Tibial artery (tissue), 4 donors: ENCODE measurements around the gene SRA1.

ENCODE experiments used
- DNase-seq, 2 donors: peaks; one replicate each; pipeline ENCODE4 v3.0.0-alpha.2; 2019
- H3K27ac ChIP-seq, 2 donors: fragments of 200-600 bp; sonication (generic) in 1 of 2; 1 replicate in 1 of 2; 2 replicates in 1 of 2; pipeline ENCODE4 v1.5.1; 2018 to 2019; ENCODE audit warnings: mild to moderate bottlenecking in 1 of 2
- H3K27me3 ChIP-seq, 2 donors: fragments of 200-600 bp; sonication (generic) in 1 of 2; one replicate each; pipeline versions ENCODE4 v1.5.1 to v1.6.0; 2016 to 2019
- H3K36me3 ChIP-seq, 3 donors: fragments of 200-600 bp; sonication (generic) in 2 of 3; one replicate each; pipeline ENCODE4 v1.5.1; 2016 to 2019; ENCODE audit warnings: mild to moderate bottlenecking in 2 of 3
- H3K4me1 ChIP-seq, 4 donors: fragments of 200-600 bp; sonication (generic) in 2 of 4; 1 replicate in 3 of 4; 2 replicates in 1 of 4; pipeline ENCODE4 v1.5.1; 2016 to 2019
- H3K4me3 ChIP-seq, 2 donors: fragments of 200-600 bp; sonication (generic) in 1 of 2; 1 replicate in 1 of 2; 2 replicates in 1 of 2; pipeline ENCODE4 v1.5.1; 2018 to 2019; ENCODE audit warnings: mild to moderate bottlenecking in 2 of 2
- H3K9me3 ChIP-seq, 3 donors: fragments of 200-600 bp; sonication (generic) in 1 of 3; one replicate each; pipeline ENCODE4 v1.5.1; 2016 to 2019
- CTCF ChIP-seq, 2 experiments: fragments of 200-600 bp in 1 of 2; fragments of 450-650 bp in 1 of 2; IDR thresholded peaks; one replicate each; pipeline ENCODE4 v1.5.1; 2017 to 2019; ENCODE audit warnings: antibody characterized with exemption in 2 of 2, mild to moderate bottlenecking in 1 of 2, moderate library complexity in 1 of 2
- intact Hi-C: fragments of 100-400 bp; cut with DNase I; formaldehyde crosslinking; loops from one replicate; pipeline ENCODE4 v1.15.0; 2023; ENCODE audit warnings: low total_unique reads

Gene SRA1

GRCh38 chr5:140546851-140547507 lies 10.3 kb downstream of the SRA1 start:
- intact Hi-C loops: loop anchor here (5.0 to 10.0 kb wide), 2 partner anchors 100 to 148 kb away; partner anchors contain the start of genes HARS1, HARS2, IK and NDUFA2
- Histone ChIP-seq H3K36me3 (peaks cover 17 to 62% (median 55%) of the 10 kb centered on the region in 3 donors), H3K27ac (peak overlapping the region; percentile 93 to 99), H3K9me3 (no peaks in the 10 kb centered on the region), H3K27me3 (no peaks in the 10 kb centered on the region), H3K4me1 (peaks cover 13 to 28% (median 25%) of the 10 kb centered on the region in 4 donors), H3K4me3 (peak overlapping the region; percentile 58 to 80)
- no peak for DNase-seq
- no peak for TF ChIP-seq CTCF (IDR thresholded peaks at IDR 0.05)

GRCh38 chr5:140545606-140546005 lies 11.7 kb downstream of the SRA1 start:
- Histone ChIP-seq H3K4me1 (peaks cover 13 to 28% (median 25%) of the 10 kb centered on the region in 4 donors), H3K27me3 (no peaks in the 10 kb centered on the region), H3K27ac (no peak overlapping the region), H3K36me3 (peaks cover 11 to 62% (median 53%) of the 10 kb centered on the region in 3 donors), H3K9me3 (no peaks in the 10 kb centered on the region), H3K4me3 (no peak overlapping the region)
- no peak for TF ChIP-seq CTCF (IDR thresholded peaks at IDR 0.05)
- DNase-seq: no peak
- intact Hi-C loops: loop anchor here (5.0 to 10.0 kb wide), 2 partner anchors 102 to 149 kb away; partner anchors contain the start of genes HARS1, HARS2, IK and NDUFA2

- intact Hi-C loops: loop anchor here (5.0 to 10.0 kb wide), 2 partner anchors 102 to 150 kb away; partner anchors contain the start of genes HARS1, HARS2, IK and NDUFA2
- H3K36me3 ChIP-seq: peaks cover 10 to 62% (median 52%) of the 10 kb centered on the region in 3 donors
Observed at GRCh38 chr5:140544986-140545385, 12.3 kb downstream of the SRA1 start.

GRCh38 chr5:140542972-140543371 lies 14.3 kb downstream of the SRA1 start:
- no peak for TF ChIP-seq CTCF (IDR thresholded peaks at IDR 0.05)
- peaks cover 5 to 11% (median 8%) of the 10 kb centered on the region in 4 donors for H3K4me1 ChIP-seq
- H3K27ac ChIP-seq: no peak overlapping the region
- no peak overlapping the region for H3K4me3 ChIP-seq
- H3K9me3 ChIP-seq: no peaks in the 10 kb centered on the region
- H3K27me3 ChIP-seq: no peaks in the 10 kb centered on the region
- no peak for DNase-seq
- intact Hi-C loops: loop anchor here (10.0 kb wide), 1 partner anchor 152 kb away; the partner anchor contains the start of genes HARS1 and HARS2
- peaks cover 30 to 71% (median 60%) of the 10 kb centered on the region in 3 donors for H3K36me3 ChIP-seq

More at GRCh38 chr5:140544986-140545385, 12.3 kb downstream of the SRA1 start:
- no peak overlapping the region for H3K4me3 ChIP-seq
- no peak for DNase-seq
- peaks cover 13 to 28% (median 25%) of the 10 kb centered on the region in 4 donors for H3K4me1 ChIP-seq
- no peak for TF ChIP-seq CTCF (IDR thresholded peaks at IDR 0.05)
- no peak overlapping the region for H3K27ac ChIP-seq
- no peaks in the 10 kb centered on the region for H3K27me3 ChIP-seq
- H3K9me3 ChIP-seq: no peaks in the 10 kb centered on the region

- Histone ChIP-seq H3K27me3 (no peaks in the 10 kb centered on the region), H3K4me1 (no peaks in the 10 kb centered on the region), H3K27ac (no peak overlapping the region), H3K4me3 (no peak overlapping the region), H3K36me3 (peaks cover 41 to 98% (median 77%) of the 10 kb centered on the region in 3 donors), H3K9me3 (no peaks in the 10 kb centered on the region)
- no peak for TF ChIP-seq CTCF (IDR thresholded peaks at IDR 0.05)
- intact Hi-C loops: loop anchor here (10.0 kb wide), 1 partner anchor 155 kb away; the partner anchor contains the start of genes HARS1 and HARS2
- no peak for DNase-seq
Observed at GRCh38 chr5:140540227-140540626, 17.0 kb downstream of the SRA1 start.
